ENCODE data around the gene CD6.

DNA sequence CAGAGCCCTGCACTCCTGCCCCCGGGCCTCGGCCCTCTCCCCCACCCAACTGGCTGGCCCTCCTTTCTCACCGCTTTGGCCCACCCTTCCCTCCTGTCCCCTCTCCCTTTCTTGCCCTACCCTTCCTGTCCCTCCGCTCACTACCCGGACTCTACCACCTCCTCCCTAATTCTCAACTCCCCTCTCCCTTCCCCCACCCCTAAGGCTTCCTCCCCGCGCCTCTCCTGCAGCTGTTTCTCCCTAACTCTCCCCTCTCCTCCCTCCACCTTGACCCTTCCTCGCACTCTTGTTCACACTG is 19.9 kb upstream of the CD6 start:
- TF ChIP-seq YY1 (IDR thresholded peaks at IDR 0.05; ENCODE audit: insufficient read depth, insufficient read length) (no peak), SUZ12 (IDR thresholded peaks at IDR 0.05; ENCODE audit: extremely low read depth, insufficient read depth, insufficient read length) (no peak)
